Endothelial cell (in vitro differentiated cells): ENCODE results near the gene PLA2G2C. TPM values are rescaled to one million over a fixed set of nuclear protein-coding genes. Genes with fewer than 3 reads are reported as not detected.

Experiments used
- DNase-seq: peaks from one replicate; pipeline ENCODE4 v3.0.0; 2021; ENCODE audit warnings: low spot score
- H3K27ac Mint-ChIP-seq: one replicate; pipeline ENCODE4 v1.8.0; 2021; ENCODE audit warnings: mixed read lengths, inconsistent platforms; ENCODE audit not compliant: unreplicated experiment
- H3K27me3 Mint-ChIP-seq: one replicate; pipeline ENCODE4 v1.8.0; 2021; ENCODE audit warnings: mild to moderate bottlenecking, moderate library complexity, mixed read lengths, inconsistent platforms; ENCODE audit not compliant: unreplicated experiment
- H3K36me3 Mint-ChIP-seq: one replicate; pipeline ENCODE4 v1.8.0; 2021; ENCODE audit warnings: mild to moderate bottlenecking, low read depth, mixed read lengths, inconsistent platforms; ENCODE audit not compliant: unreplicated experiment
- H3K4me1 Mint-ChIP-seq: one replicate; pipeline ENCODE4 v1.8.0; 2021; ENCODE audit warnings: mild to moderate bottlenecking, mixed read lengths, inconsistent platforms; ENCODE audit not compliant: unreplicated experiment
- H3K4me3 Mint-ChIP-seq: one replicate; pipeline ENCODE4 v1.8.0; 2021; ENCODE audit warnings: mild to moderate bottlenecking, mixed read lengths, inconsistent platforms; ENCODE audit not compliant: unreplicated experiment
- H3K9me3 Mint-ChIP-seq: one replicate; pipeline ENCODE4 v1.8.0; 2021; ENCODE audit warnings: mixed read lengths, inconsistent platforms; ENCODE audit not compliant: unreplicated experiment
- CTCF ChIP-seq: fragments of 200-600 bp; sonication (generic); IDR thresholded peaks from one replicate; pipeline ENCODE4 v1.5.0; 2021; ENCODE audit warnings: antibody characterized with exemption; ENCODE audit not compliant: unreplicated experiment
- total RNA-seq: library from RNA; stranded (reverse); fragmentation: NEBNext Ultra II Directional; extraction: Animal tissue kit (Norgen Biotek cat#: 25700); gene quantifications from one replicate; pipeline ENCODE4 v1.2.1, GENCODE V29; 2021; ENCODE audit not compliant: unreplicated experiment

Gene PLA2G2C
- total RNA-seq, 1 donor from 2014 or later: not detected

- DNase-seq: no peak
- Mint-ChIP-seq H3K9me3 (no peaks in the 10 kb centered on the region), H3K27ac (no peak overlapping the region), H3K36me3 (no peaks in the 10 kb centered on the region), H3K4me3 (no peak overlapping the region), H3K27me3 (peaks cover 2% of the 10 kb centered on the region), H3K4me1 (peaks cover 4% of the 10 kb centered on the region)
- no peak for TF ChIP-seq CTCF
These were observed 37.5 kb downstream of the PLA2G2C start for GRCh38 chr1:20148571-20149500.

- no peak for TF ChIP-seq CTCF
- no peaks in the 10 kb centered on the region for H3K36me3 Mint-ChIP-seq
- H3K9me3 Mint-ChIP-seq: no peaks in the 10 kb centered on the region
- H3K27ac Mint-ChIP-seq: no peak overlapping the region
- H3K4me1 Mint-ChIP-seq: peaks cover 4% of the 10 kb centered on the region
- no peak overlapping the region for H3K4me3 Mint-ChIP-seq
- peaks cover 2% of the 10 kb centered on the region for H3K27me3 Mint-ChIP-seq
- no peak for DNase-seq
These were observed 38.3 kb downstream of the PLA2G2C start for GRCh38 chr1:20147846-20148570.

- no peak overlapping the region for H3K27ac Mint-ChIP-seq
- no peaks in the 10 kb centered on the region for H3K36me3 Mint-ChIP-seq
- H3K4me1 Mint-ChIP-seq: no peaks in the 10 kb centered on the region
- H3K4me3 Mint-ChIP-seq: no peak overlapping the region
- no peak for DNase-seq
- H3K9me3 Mint-ChIP-seq: no peaks in the 10 kb centered on the region
- no peak for TF ChIP-seq CTCF
- H3K27me3 Mint-ChIP-seq: peaks cover 5% of the 10 kb centered on the region
These were observed 42.4 kb downstream of the PLA2G2C start for GRCh38 chr1:20143734-20144565.

GRCh38 chr1:20143318-20143717, 43.0 kb downstream of the PLA2G2C start:
- no peaks in the 10 kb centered on the region for H3K36me3 Mint-ChIP-seq
- peaks cover 5% of the 10 kb centered on the region for H3K27me3 Mint-ChIP-seq
- H3K27ac Mint-ChIP-seq: no peak overlapping the region
- TF ChIP-seq CTCF: no peak
- DNase-seq: no peak
- H3K4me1 Mint-ChIP-seq: no peaks in the 10 kb centered on the region
- H3K9me3 Mint-ChIP-seq: no peaks in the 10 kb centered on the region
- no peak overlapping the region for H3K4me3 Mint-ChIP-seq
